Naive thymus-derived CD8-positive, alpha-beta T cell (primary cell): ENCODE results near the gene CCL1. TPM values are rescaled to one million over a fixed set of nuclear protein-coding genes. Genes with fewer than 3 reads are reported as not detected.

Experiments used
- ATAC-seq, 2 donors: fragments of 150-1000 bp; cut with Tn5 transposase in 1 of 2; sonication (Bioruptor Pico), chemical (Tn5 transposase) in 1 of 2; 1 replicate in 1 of 2; 2 replicates in 1 of 2; pipeline ENCODE4 v1.10.0; 2021; ENCODE audit warnings: mild to moderate bottlenecking in 2 of 2, moderate library complexity in 2 of 2
- POLR2A ChIA-PET: fragments of 350-600 bp; sonication (Branson Sonifier 250); formaldehyde crosslinking; loops from one replicate; lab custom pipeline; 2021; ENCODE audit warnings: antibody characterized with exemption; lab: Charles Lee
- DNase-seq, 10 donors: peaks; one replicate each; pipeline versions ENCODE4 v3.0.0 to v3.0.0-alpha.2; 2020 to 2022
- H3K27ac Mint-ChIP-seq, 10 donors: one replicate each; pipeline ENCODE4 v1.8.0; 2020 to 2022; ENCODE audit warnings: mild to moderate bottlenecking in 10 of 10, mixed read lengths in 10 of 10, moderate library complexity in 4 of 10, inconsistent platforms in 1 of 10
- H3K27me3 Mint-ChIP-seq, 5 donors: one replicate each; pipeline ENCODE4 v1.8.0; 2021 to 2022; ENCODE audit warnings: mixed read lengths in 5 of 5
- H3K36me3 Mint-ChIP-seq, 3 donors: one replicate each; pipeline ENCODE4 v1.8.0; 2020 to 2022; ENCODE audit warnings: mixed read lengths in 3 of 3, mild to moderate bottlenecking in 2 of 3, inconsistent platforms in 1 of 3
- H3K4me1 Mint-ChIP-seq, 4 donors: one replicate each; pipeline ENCODE4 v1.8.0; 2021 to 2022; ENCODE audit warnings: mixed read lengths in 4 of 4
- H3K4me3 Mint-ChIP-seq, 10 donors: one replicate each; pipeline ENCODE4 v1.8.0; 2020 to 2022; ENCODE audit warnings: mild to moderate bottlenecking in 10 of 10, mixed read lengths in 10 of 10, moderate library complexity in 6 of 10, inconsistent platforms in 1 of 10
- H3K9me3 Mint-ChIP-seq, 9 donors: one replicate each; pipeline ENCODE4 v1.8.0; 2020 to 2022; ENCODE audit warnings: mixed read lengths in 9 of 9, mild to moderate bottlenecking in 3 of 9, inconsistent platforms in 1 of 9, moderate library complexity in 1 of 9
- polyA plus RNA-seq, 3 donors: library from polyadenylated mRNA; unstranded; fragments of 300-500 nt; fragmentation: Illumina TruSeq; gene quantifications; one replicate each; pipeline ENCODE4 v1.2.3, GENCODE V29; 2021
- total RNA-seq, 8 experiments: library from RNA in 2 of 8; stranded (reverse) in 2 of 8; gene quantifications; one replicate each; pipeline ENCODE4 v1.2.3 and lab custom pipeline; 2021 to 2026

The CCL1 gene
- total and polyA plus RNA-seq, 5 experiments from 2014 or later, result not detected

GRCh38 chr17:34391241-34391640, 28.2 kb upstream of the CCL1 start:
- Mint-ChIP-seq H3K4me1 (peaks cover 0 to 3% (median under 1%) of the 10 kb centered on the region in 4 donors), H3K27ac (no peak overlapping the region), H3K27me3 (peaks cover 3 to 28% (median 8%) of the 10 kb centered on the region in 5 donors), H3K36me3 (no peaks in the 10 kb centered on the region), H3K9me3 (no peaks in the 10 kb centered on the region), H3K4me3 (no peak overlapping the region)
- ATAC-seq (no peak), DNase-seq (no peak)
- POLR2A ChIA-PET, result no interaction called here

GRCh38 chr17:34390649-34391048, 27.6 kb upstream of the CCL1 start:
- Mint-ChIP-seq H3K4me1 (peaks cover 0 to 3% (median under 1%) of the 10 kb centered on the region in 4 donors), H3K4me3 (no peak overlapping the region), H3K27ac (no peak overlapping the region), H3K27me3 (peaks cover 3 to 34% (median 12%) of the 10 kb centered on the region in 5 donors), H3K36me3 (no peaks in the 10 kb centered on the region), H3K9me3 (no peaks in the 10 kb centered on the region)
- DNase-seq (no peak), ATAC-seq (no peak)
- POLR2A ChIA-PET, result no interaction called here

- POLR2A ChIA-PET, result no interaction called here
Measured at GRCh38 chr17:34389126-34389750, 26.2 kb upstream of the CCL1 start.

GRCh38 chr17:34387566-34387965, 24.5 kb upstream of the CCL1 start:
- Mint-ChIP-seq H3K4me3 (no peak overlapping the region), H3K4me1 (peaks cover 0 to 7% (median 4%) of the 10 kb centered on the region in 4 donors), H3K27me3 (peaks cover 5 to 26% (median 13%) of the 10 kb centered on the region in 5 donors), H3K27ac (no peak overlapping the region), H3K36me3 (no peaks in the 10 kb centered on the region), H3K9me3 (no peaks in the 10 kb centered on the region)
- DNase-seq (no peak), ATAC-seq (no peak)
- POLR2A ChIA-PET, result interaction anchor here (0.7 kb wide), 1 partner anchor 18 kb away, joined by 3 read pairs; no protein-coding TSS in a partner anchor

More at GRCh38 chr17:34389126-34389750, 26.2 kb upstream of the CCL1 start:
- Mint-ChIP-seq H3K27me3 (peaks cover 5 to 33% (median 12%) of the 10 kb centered on the region in 5 donors), H3K4me1 (peaks cover 0 to 3% (median under 1%) of the 10 kb centered on the region in 4 donors), H3K27ac (no peak overlapping the region), H3K36me3 (no peaks in the 10 kb centered on the region), H3K4me3 (no peak overlapping the region), H3K9me3 (no peaks in the 10 kb centered on the region)
- ATAC-seq (no peak), DNase-seq (no peak)

GRCh38 chr17:34386697-34387550, 23.9 kb upstream of the CCL1 start:
- H3K27me3 Mint-ChIP-seq, result peaks cover 5 to 26% (median 13%) of the 10 kb centered on the region in 5 donors
- H3K27ac Mint-ChIP-seq, result no peak overlapping the region
- H3K4me3 Mint-ChIP-seq, result no peak overlapping the region
- H3K9me3 Mint-ChIP-seq, result no peaks in the 10 kb centered on the region
- no peak for ATAC-seq
- H3K4me1 Mint-ChIP-seq, result peaks cover 0 to 10% (median 4%) of the 10 kb centered on the region in 4 donors
- POLR2A ChIA-PET, result no interaction called here
- no peaks in the 10 kb centered on the region for H3K36me3 Mint-ChIP-seq
- no peak for DNase-seq

GRCh38 chr17:34386343-34386696, 23.3 kb upstream of the CCL1 start:
- H3K27ac Mint-ChIP-seq, result no peak overlapping the region
- peaks cover 0 to 10% (median 4%) of the 10 kb centered on the region in 4 donors for H3K4me1 Mint-ChIP-seq
- DNase-seq (no peak), ATAC-seq (no peak)
- no peak overlapping the region for H3K4me3 Mint-ChIP-seq
- H3K9me3 Mint-ChIP-seq, result no peaks in the 10 kb centered on the region
- POLR2A ChIA-PET, result no interaction called here
- H3K36me3 Mint-ChIP-seq, result no peaks in the 10 kb centered on the region
- peaks cover 5 to 26% (median 13%) of the 10 kb centered on the region in 5 donors for H3K27me3 Mint-ChIP-seq

DNA sequence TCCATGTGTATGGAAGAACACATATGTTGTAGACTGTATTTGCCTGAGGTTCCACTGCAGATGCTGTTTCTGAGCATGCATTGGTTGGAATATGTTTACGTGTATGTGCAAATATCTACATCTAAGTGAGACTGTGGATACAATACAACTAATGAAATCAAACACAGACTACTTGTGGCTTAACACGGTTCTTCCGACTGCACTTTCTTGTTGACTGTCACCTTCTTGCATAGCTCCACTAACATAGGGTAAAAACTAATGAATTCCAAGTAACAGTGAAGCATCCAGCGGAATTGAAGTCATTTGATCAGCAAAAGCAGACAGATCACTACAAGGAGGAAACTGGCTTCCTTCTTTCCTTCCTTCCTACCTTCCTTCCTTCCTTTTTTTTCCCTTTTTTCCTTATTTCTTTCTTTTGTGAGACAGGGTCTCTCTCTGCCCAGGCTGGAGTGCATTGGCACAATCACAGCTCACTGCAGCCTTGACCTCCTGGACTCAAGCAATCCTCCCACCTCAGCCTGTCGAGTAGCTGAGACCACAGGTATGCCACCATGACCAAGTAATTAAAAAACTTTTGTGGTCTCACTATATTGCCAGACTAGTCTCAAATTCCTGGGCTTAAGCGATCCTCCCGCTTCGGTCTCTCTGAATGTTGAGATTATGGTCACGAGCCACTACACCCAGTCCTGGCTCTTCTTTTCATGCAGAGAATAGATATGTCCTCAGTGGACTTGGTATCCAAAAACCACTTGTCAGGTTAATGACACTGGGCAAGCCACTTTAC, 22.0 kb upstream of the CCL1 start:
- ATAC-seq (no peak), DNase-seq (no peak)
- Mint-ChIP-seq H3K36me3 (no peaks in the 10 kb centered on the region), H3K9me3 (no peaks in the 10 kb centered on the region), H3K27me3 (peaks cover 5 to 26% (median 16%) of the 10 kb centered on the region in 5 donors), H3K27ac (no peak overlapping the region), H3K4me3 (no peak overlapping the region), H3K4me1 (peaks cover 0 to 10% (median 4%) of the 10 kb centered on the region in 4 donors)
- POLR2A ChIA-PET, result no interaction called here

- DNase-seq (no peak), ATAC-seq (no peak)
- no peaks in the 10 kb centered on the region for H3K36me3 Mint-ChIP-seq
- no peak overlapping the region for H3K27ac Mint-ChIP-seq
- H3K4me1 Mint-ChIP-seq, result peaks cover 0 to 10% (median 4%) of the 10 kb centered on the region in 4 donors
- POLR2A ChIA-PET, result no interaction called here
- no peak overlapping the region for H3K4me3 Mint-ChIP-seq
- peaks cover 5 to 25% (median 16%) of the 10 kb centered on the region in 5 donors for H3K27me3 Mint-ChIP-seq
- H3K9me3 Mint-ChIP-seq, result no peaks in the 10 kb centered on the region
Measured at GRCh38 chr17:34384271-34384670, 21.2 kb upstream of the CCL1 start.

- Mint-ChIP-seq H3K4me3 (no peak overlapping the region), H3K9me3 (no peaks in the 10 kb centered on the region), H3K27ac (peak overlapping the region in 1 of 10 donors; percentile 3), H3K27me3 (peaks cover 7 to 25% (median 16%) of the 10 kb centered on the region in 5 donors), H3K4me1 (peaks cover 0 to 15% (median 8%) of the 10 kb centered on the region in 4 donors), H3K36me3 (no peaks in the 10 kb centered on the region)
- no peak for ATAC-seq
- POLR2A ChIA-PET, result no interaction called here
- peak in 1 of 10 donors; percentile 18 for DNase-seq
Measured at GRCh38 chr17:34383216-34383615, 20.2 kb upstream of the CCL1 start.

DNA sequence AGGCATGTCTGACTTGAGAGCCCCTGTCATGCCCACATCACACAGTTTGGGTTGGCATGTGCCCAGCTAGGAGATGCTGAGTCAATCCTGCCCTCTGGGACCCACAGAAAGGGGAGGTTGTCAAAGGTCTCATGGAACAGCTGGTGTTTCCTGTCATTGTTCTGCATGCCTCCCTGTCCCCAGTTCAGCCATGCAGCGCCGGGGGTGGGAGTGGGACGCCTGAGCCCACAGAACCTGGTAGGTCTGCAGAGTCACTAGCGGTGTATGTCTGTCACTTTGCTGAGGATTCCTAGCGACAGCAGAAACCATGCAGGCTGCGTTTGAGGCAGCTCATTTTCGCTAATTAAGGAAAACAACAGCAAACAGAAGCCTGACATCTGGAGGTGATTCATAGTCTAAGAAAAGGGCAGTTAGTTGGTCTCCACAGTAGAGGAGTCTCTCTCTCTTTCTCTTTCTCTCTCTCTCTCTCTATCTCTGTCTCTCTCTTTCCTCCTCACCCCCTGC, 19.6 kb upstream of the CCL1 start:
- Mint-ChIP-seq H3K4me1 (peaks cover 0 to 15% (median 8%) of the 10 kb centered on the region in 4 donors), H3K27me3 (peaks cover 7 to 25% (median 16%) of the 10 kb centered on the region in 5 donors), H3K4me3 (no peak overlapping the region), H3K36me3 (no peaks in the 10 kb centered on the region), H3K9me3 (no peaks in the 10 kb centered on the region), H3K27ac (peak overlapping the region in 1 of 10 donors; percentile 3)
- ATAC-seq (peak in 1 of 2 donors; percentile 16), DNase-seq (peak in 1 of 10 donors; percentile 13)
- POLR2A ChIA-PET, result no interaction called here

- DNase-seq, result no peak
- POLR2A ChIA-PET, result no interaction called here
- ATAC-seq, result no peak
Measured at GRCh38 chr17:34379868-34380267, 16.8 kb upstream of the CCL1 start.

DNA sequence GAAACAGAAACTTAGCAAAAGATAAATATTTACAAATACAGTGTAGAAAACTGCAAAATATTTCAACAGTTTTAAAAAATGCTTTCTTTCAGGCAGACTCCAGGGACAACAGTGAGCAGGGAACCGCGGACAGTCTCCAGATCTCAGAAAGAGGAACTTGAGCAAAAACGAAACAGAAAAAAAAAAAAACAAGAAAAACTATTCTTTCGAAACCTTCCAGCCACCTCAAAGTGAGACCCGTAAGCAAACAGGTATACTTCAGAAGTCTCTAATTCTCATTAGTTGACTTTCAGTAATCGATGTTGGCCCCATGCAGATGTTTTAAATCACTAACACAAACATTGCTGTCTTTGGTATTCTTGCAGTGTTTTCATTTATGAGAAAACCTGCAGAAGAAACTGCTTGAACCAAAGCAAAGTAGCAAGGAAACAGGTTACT, 15.7 kb upstream of the CCL1 start:
- H3K4me1 Mint-ChIP-seq, result peaks cover 1 to 15% (median 8%) of the 10 kb centered on the region in 4 donors
- DNase-seq (peak in 1 of 10 donors; percentile 11), ATAC-seq (no peak)
- peak overlapping the region in 4 of 10 donors; percentile 7 to 48 (median 38) for H3K4me3 Mint-ChIP-seq
- H3K27ac Mint-ChIP-seq, result peak overlapping the region in 1 of 10 donors; percentile 42
- no peaks in the 10 kb centered on the region for H3K36me3 Mint-ChIP-seq
- H3K9me3 Mint-ChIP-seq, result no peaks in the 10 kb centered on the region
- peaks cover 1 to 16% (median 8%) of the 10 kb centered on the region in 5 donors for H3K27me3 Mint-ChIP-seq
- POLR2A ChIA-PET, result no interaction called here

More at GRCh38 chr17:34379868-34380267, 16.8 kb upstream of the CCL1 start:
- H3K9me3 Mint-ChIP-seq, result no peaks in the 10 kb centered on the region
- peaks cover 2 to 15% (median 9%) of the 10 kb centered on the region in 5 donors for H3K27me3 Mint-ChIP-seq
- peaks cover 1 to 15% (median 8%) of the 10 kb centered on the region in 4 donors for H3K4me1 Mint-ChIP-seq
- no peaks in the 10 kb centered on the region for H3K36me3 Mint-ChIP-seq
- H3K27ac Mint-ChIP-seq, result no peak overlapping the region
- no peak overlapping the region for H3K4me3 Mint-ChIP-seq
